HG03439 (cell line): ENCODE measurements around the gene COQ7.

Experiments used
- ATAC-seq: cut with Tn5 transposase; IDR thresholded peaks from one replicate; pipeline ENCODE4 v1.9.1; 2021; ENCODE audit warnings: mild to moderate bottlenecking, moderate library complexity; ENCODE audit not compliant: unreplicated experiment

Gene COQ7

DNA sequence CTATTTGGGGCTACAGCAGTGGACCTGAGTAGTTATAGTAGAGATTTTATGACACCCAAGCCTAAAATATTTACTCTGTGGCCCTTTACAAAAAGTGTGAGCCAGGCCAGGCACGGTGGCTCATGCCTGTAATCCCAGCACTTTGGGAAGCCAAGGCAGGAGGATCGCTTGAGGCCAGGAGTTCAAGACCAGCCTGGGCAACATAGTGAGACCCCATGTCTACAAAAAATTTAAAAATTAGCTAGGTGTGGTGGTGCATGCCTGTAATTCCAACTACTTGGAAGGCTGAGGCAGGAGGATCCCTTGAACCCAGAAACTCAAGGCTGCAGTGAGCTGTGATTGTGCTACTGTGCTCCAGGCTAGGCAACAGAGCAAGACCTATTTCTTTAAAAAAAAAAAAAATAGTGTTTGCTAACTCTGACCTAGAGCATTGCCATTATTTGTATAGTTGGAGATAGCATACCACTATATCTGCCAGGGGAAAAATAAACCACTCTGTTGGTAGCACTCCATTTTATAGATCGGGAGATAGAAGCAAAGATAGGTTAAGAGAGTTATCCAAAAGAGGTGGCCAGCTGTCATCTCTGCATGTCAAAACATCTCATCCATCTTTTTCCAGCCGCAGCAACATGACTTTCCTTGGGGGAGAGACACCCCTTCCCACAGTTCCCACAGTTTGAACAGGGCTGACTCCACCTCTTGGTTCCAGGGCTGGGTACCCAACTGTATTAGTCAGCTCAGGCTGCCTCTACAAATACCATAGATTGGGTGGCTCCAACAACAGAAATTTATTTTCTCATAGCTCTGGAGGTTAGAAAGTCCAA lies 43.3 kb downstream of the COQ7 start:
- no peak for ATAC-seq

DNA sequence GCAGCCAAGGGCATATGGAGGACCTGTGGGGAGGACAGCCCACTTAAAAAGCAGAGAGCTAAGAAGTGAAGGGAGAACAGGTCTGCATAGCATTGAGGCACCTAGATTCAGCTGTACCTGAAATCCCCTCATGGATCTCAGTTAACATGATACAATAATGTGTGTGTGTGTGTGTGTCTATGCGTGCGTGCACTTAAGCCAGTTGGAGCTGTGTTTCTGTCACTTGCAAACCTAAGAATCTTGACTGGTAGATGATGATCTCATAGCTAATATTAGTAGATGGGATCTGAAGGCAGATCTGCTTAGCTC lies 44.6 kb downstream of the COQ7 start:
- ATAC-seq = no peak

DNA sequence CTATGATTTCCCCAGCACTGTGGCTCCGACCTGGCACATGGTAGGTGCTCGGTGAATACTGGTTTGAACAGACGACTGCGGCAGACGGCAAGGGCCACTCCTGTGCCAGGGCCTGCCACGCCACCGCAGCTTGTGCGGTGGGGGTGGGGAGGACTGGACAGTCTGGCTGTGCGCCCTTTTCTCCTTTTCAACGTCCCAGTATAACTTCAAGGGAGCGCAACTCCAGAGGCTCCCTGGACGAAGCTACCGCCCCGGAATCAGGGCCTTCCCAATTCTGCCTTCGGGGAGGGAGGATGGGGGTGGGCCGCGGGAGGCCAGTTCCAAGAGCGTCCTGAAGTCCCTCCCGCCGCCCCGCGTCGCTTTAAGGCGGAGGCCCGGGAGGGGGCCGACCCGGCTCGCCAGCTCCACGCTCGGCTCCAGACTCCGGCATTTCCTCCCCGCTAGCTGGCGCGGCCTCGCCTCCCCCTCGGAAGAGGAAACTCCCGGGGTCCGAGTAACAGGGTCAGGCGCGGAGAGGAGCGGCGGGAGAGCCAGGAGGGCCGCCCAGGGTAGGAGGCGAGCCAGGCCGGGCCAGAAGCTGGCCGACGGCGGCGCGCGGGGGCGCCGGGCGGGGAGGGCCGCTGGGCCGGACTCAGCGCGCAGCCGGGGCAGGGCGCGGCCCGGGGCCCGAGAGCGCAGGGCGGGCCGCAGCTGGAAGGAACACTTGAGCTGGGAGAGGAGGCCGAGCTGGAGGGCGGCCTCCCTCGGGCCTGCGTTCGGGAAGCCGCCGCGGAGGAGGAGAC lies 46.4 kb downstream of the COQ7 start, which contains the start of gene ITPRIPL2:
Gene ITPRIPL2 (plus strand): TSS at position 388 of the 782 bp plus-strand sequence. CDS start 498 bp downstream, outside the sequence.
- ATAC-seq = no peak

DNA sequence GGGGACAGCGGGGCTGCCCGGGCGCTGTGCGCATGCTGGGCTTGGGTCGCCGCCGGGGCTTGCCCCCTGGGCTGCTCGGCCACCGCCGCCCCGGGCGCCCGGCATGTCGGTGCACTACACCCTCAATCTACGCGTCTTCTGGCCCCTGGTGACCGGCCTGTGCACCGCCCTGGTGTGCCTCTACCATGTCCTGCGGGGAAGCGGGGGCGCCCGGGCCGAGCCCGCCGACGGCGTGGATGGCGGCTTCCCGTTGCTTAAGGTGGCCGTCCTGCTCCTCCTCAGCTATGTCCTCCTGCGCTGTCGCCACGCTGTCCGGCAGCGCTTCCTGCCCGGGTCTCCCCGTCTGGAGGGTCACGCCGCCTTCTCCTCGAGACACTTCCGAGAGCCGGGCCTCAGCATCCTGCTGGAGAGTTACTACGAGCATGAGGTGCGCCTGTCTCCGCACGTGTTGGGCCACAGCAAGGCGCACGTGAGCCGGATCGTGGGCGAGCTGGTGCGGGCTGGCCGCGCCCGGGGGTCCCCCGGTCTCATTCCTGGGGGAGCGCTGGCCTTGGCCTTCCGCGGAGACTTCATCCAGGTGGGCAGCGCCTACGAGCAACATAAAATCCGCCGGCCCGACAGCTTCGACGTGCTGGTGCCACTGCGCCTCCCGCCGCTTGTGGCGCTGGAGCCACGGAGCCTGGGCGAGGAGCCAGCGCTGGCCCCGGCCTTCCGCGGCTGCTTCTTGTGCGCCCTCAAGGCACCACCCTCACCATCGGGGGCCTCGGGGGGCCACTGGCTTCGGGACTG lies 47.1 kb downstream of the COQ7 start:
- ATAC-seq = no peak

DNA sequence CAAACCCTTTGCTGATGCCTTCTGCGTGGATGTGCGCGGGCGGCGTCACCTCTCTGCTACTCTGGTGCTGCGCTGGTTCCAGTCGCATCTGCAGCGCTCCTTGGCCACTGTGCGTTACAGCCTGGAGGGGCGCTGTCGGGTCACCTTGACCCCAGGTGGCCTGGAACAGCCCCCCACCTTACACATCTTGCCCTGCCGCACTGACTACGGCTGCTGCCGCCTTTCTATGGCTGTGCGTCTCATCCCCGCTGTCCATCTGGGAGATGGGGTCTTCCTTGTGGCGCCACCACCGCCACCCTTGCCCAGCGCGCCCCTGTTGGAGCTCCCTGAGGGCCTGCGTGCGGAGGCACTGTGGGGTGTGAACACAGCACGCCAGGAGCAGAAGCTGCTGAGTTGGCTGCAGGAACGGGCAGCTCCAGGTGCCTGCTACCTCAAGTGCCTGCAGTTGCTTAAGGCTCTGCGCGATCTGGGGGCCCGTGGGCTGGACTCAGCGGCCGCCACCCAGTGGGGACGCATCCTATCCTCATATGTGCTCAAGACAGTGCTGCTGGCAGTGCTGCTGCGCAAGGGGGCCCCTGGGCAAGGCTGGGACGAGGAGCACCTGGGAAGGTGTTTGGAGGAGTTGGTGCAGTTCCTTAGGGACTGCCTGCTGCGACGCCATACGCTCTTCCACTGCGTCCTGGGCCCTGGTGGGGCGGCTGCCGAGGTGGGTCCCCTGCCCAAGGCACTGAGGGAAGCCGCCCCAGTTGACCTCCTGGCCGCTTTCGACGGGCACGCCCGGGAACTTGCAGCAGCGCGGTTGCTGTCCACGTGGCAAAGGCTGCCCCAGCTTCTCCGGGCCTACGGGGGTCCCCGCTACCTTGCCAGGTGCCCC lies 48.0 kb downstream of the COQ7 start:
- ATAC-seq = no peak

DNA sequence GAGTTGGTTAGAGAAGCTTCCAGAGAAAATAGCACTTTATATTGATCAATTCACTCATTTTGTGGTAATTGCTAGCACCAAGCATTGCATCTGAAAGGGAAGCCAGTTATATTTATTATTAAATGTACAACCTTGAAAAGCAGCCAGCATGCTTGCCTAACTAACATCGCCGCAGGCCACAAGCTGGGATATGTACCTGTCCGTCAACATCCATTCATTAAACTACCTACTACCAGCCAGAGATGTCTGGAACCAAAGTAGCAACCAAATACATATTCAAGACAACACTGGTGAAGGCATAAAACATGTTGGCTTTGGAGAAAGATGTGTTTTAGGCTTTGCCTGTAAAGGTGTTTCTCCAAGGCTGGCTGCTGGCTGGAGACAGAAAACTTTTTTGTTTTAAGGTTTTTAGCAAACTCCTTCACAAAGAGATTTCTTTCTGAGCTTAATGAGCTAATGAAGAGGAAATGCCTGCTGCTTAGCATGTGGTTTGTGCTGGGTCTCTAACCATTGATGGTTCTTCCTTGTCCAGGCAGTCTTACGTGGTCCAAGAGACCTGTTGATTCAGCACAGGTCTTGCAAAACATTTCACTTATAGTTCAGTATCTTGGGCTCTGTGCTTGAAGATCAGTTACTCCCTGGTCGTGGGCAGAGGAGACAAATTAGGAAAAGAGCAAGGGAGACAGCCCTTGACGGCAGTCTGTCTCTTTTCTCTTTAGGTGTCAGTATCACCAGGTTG lies 49.5 kb downstream of the COQ7 start:
- no peak for ATAC-seq

DNA sequence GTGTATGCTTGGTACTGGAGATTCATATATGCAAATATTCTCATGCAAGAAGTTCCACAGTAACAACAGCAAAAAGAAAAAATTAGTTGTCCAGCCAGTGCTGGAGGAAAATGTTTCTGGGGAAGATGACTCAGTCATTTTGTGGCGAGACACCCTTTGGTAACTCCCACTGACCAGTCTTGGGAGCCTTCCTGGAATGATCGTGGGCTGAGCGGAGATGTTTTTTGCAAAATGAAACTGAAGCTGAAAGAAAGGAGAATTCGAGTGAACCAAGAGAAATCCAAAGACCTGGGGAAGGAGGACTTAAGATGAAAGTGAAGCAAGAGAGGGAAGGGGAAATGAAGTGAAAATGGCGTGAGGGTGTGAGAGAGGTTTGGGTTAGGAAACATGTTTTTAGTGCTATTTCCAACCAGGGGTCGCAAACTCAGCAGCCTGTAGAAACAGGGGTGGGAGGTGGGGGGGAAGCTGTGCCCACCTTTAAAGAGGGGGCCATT lies 51.6 kb downstream of the COQ7 start:
- ATAC-seq = no peak

DNA sequence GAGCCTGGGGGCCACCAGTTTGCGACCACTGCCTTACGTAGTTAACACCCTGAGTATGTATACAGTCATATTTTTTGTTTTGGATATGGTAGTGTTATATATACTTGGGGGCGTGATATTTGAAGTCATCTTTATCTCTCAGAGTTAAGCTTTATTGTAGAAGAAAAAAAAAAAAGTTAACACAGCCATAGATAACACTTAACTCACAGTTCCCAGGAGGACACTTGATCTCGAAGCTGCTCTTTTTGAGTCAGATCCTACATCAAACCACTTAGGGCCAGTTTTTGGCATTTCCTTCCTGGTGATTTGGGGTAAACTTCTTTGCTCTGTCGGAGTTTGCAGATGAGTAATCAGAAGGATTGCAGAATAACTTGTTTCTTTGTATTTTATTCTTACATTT lies 52.1 kb downstream of the COQ7 start:
- no peak for ATAC-seq

DNA sequence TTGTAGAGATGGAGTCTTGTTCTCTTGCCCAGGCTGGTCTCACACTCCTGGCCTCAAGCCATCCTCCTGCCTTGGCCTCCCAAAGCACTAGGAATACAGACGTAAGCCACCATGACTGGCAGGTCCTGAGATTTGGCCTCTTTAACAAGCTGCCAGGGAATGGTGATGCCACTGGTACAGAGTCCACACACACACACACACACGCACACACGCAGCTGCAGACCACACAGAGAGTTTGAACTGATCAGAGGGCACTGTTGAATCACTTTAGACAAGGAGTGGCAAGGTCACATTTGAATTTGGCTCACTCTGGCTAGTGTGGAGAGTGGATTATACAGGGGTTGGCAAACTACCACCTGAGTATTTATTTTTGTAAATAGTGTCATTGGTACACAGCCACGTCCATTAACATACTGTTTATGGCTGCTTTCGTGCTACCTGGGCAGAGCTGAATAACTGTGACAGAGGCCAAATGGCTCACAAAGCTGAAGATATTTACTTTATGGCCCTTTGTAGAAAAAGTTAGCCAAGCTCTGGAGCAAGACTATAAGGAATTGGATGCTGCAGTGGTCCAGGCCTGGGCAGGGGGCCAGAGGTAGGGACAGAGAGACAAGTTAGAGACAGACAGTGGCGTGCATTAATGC lies 56.2 kb downstream of the COQ7 start:
- ATAC-seq = no peak

DNA sequence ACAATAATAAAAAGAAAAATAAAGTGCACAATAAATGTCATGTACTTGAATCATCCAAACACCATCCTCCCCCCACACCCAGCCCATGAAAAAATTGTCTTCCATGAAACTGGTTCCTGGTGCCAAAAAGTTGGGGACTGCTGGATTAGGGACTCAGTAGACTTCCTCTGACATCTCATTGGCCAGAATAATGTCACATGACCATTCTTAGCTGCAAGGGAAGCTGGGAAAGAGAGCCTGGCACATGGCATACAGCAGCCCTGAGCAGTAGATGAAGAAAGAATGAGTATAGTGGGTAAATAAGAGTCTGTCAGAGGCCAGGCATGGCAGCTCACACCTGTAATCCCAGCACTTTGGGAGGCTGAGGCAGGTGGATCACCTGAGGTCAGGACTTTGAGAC lies 58.9 kb downstream of the COQ7 start:
- no peak for ATAC-seq

DNA sequence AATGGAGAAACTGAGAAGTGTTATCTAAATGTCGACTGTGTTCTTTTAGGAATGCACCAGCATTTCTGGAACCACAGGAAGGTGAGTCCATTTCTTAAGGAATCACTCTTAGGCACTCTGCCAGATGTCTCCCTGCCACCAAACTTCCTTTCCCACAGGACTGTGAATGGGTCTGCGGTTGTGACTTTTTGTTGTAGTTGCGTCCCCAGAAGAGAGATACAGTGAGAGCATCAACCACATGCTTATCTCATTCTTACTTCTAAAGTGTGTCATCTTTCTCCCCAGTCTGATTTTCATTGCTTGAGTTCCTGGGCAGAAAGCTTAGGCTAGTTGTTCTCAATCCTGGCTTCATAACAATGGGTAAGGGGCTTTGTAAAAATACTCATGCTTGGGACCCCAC lies 59.8 kb downstream of the COQ7 start:
- ATAC-seq = no peak

DNA sequence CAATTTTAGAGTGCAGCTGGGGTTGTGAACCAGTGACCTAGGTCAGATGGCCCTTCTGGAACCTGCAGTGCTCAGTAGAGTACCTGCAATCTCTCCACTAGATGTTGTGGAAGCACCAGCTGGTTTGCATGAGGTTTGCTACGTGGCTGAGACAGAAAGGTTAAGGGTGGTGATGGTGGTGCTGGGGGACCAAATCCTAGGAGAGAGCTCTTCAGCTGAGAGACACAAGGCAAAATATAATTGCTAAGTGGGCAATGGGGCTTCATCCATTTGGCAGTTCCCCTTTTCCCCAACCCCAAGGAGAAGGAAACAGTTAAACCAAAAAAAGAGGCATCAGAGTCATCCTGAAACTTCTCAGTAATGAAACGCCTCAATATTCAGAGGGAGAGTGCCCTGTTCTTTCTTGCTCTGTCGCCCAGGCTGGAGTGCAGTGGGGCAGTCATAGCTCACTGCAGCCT lies 60.3 kb downstream of the COQ7 start:
- no peak for ATAC-seq

DNA sequence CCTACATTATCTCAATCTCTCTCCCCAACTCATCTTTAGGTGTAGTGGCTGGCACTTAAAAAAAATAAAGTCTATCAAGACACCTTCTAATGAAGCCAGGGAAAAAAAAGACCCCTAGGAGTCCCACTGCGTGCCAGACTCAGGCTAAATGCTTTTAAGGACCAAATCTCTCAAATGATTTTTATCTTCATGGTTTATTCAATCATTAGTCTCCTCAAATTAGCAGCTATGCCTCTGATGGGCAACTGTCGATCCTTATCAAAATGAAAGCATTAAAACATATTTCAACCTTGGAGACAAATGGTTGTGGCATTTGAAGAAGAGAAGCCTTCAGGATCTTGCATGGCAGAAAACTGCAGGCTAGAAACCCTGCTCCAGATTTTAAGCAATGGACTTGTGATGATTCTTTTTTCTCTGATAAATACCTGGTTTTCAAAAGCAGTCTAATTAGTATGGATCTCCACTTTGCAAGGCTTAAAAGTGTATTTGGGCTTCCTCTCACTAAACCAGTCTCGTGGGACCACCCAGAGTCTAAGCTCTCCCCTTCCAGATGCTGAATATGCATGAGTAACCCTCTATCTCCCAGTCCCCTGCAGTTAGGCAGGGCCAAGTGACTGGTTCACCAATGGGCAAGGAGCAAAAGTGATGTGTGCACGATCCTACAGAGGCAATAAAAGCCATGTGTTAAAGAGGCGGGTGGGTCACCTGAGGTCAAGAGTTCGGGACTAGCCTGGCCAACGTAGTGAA lies 61.2 kb downstream of the COQ7 start:
- no peak for ATAC-seq
